Mononuclear cell (primary cell): ENCODE data around the gene BCAS3. TPM values are rescaled to one million over a fixed set of nuclear protein-coding genes. Genes with fewer than 3 reads are reported as not detected.
"Not testable (repeated sequence)": the region's sequence is repeated elsewhere in the genome, so short reads cannot be mapped to it uniquely, and the experiment has no call there.

Source experiments
- H3K27me3 ChIP-seq: 2 replicates; pipeline ENCODE4 v1.6.0; 2011; ENCODE audit warnings: low read length, control low read depth; ENCODE audit not compliant: insufficient read depth
- H3K4me1 ChIP-seq: 2 replicates; pipeline ENCODE4 v1.5.1; 2011; ENCODE audit warnings: mild to moderate bottlenecking, low read length, control low read depth; ENCODE audit not compliant: insufficient read depth
- H3K4me3 ChIP-seq: 2 replicates; pipeline ENCODE4 v1.5.1; 2011; ENCODE audit warnings: mild to moderate bottlenecking, low read length, moderate library complexity
- H3K9me3 ChIP-seq: 2 replicates; pipeline ENCODE4 v1.5.1; 2011; ENCODE audit warnings: low read depth, mild to moderate bottlenecking, control low read depth, low read length
- total RNA-seq: library from RNA; depleted of rRNA; stranded (reverse); fragments of >200 nt; gene quantifications from one replicate; pipeline ENCODE4 v1.2.3, GENCODE V29; 2012

The BCAS3 gene
- total RNA-seq, 1 donor: 23.9 TPM

- Histone ChIP-seq H3K4me3 (no peak overlapping the region), H3K4me1 (no peaks in the 10 kb centered on the region), H3K27me3 (peaks cover 18% of the 10 kb centered on the region), H3K9me3 (no peaks in the 10 kb centered on the region)
Measured at GRCh38 chr17:61427567-61427966, 749.9 kb downstream of the BCAS3 start.

GRCh38 chr17:61429274-61429673, 751.6 kb downstream of the BCAS3 start:
- Histone ChIP-seq H3K27me3 (peaks cover 24% of the 10 kb centered on the region), H3K4me3 (no peak overlapping the region), H3K4me1 (no peaks in the 10 kb centered on the region), H3K9me3 (no peaks in the 10 kb centered on the region)

- H3K4me1 ChIP-seq, H3K9me3 ChIP-seq, H3K4me3 ChIP-seq: not testable (repeated sequence)
Measured at GRCh38 chr17:61429831-61430230, 752.2 kb downstream of the BCAS3 start.

GRCh38 chr17:61431594-61432311, 754.1 kb downstream of the BCAS3 start:
- Histone ChIP-seq H3K9me3 (peaks cover 17% of the 10 kb centered on the region), H3K4me1 (no peaks in the 10 kb centered on the region), H3K4me3 (no peak overlapping the region), H3K27me3 (peaks cover 39% of the 10 kb centered on the region)

More at GRCh38 chr17:61429831-61430230, 752.2 kb downstream of the BCAS3 start:
- H3K27me3 ChIP-seq: peaks cover 24% of the 10 kb centered on the region

GRCh38 chr17:61436273-61436672, 758.6 kb downstream of the BCAS3 start:
- Histone ChIP-seq H3K4me1 (no peaks in the 10 kb centered on the region), H3K9me3 (peaks cover 32% of the 10 kb centered on the region), H3K27me3 (peaks cover 51% of the 10 kb centered on the region), H3K4me3 (no peak overlapping the region)

GRCh38 chr17:61436995-61437704, 759.5 kb downstream of the BCAS3 start:
- Histone ChIP-seq H3K4me1 (no peaks in the 10 kb centered on the region), H3K4me3 (no peak overlapping the region), H3K27me3 (peaks cover 51% of the 10 kb centered on the region), H3K9me3 (peaks cover 32% of the 10 kb centered on the region)

- Histone ChIP-seq H3K27me3 (peaks cover 33% of the 10 kb centered on the region), H3K9me3 (peaks cover 26% of the 10 kb centered on the region), H3K4me3 (no peak overlapping the region), H3K4me1 (no peaks in the 10 kb centered on the region)
Measured at GRCh38 chr17:61440697-61441096, 763.0 kb downstream of the BCAS3 start.

- H3K4me3 ChIP-seq, H3K4me1 ChIP-seq: not testable (repeated sequence)
- Histone ChIP-seq H3K9me3 (peaks cover 18% of the 10 kb centered on the region), H3K27me3 (peaks cover 30% of the 10 kb centered on the region)
Measured at GRCh38 chr17:61441507-61441906, 763.9 kb downstream of the BCAS3 start.

- Histone ChIP-seq H3K9me3 (peaks cover 10% of the 10 kb centered on the region), H3K27me3 (peaks cover 30% of the 10 kb centered on the region), H3K4me1 (no peaks in the 10 kb centered on the region), H3K4me3 (no peak overlapping the region)
Measured at GRCh38 chr17:61442136-61442775, 764.6 kb downstream of the BCAS3 start.

Other genes with a start within 250 kb of the BCAS3 start
- 21.2 TPM for gene APPBP2, start 151.6 kb upstream of the BCAS3 start, total RNA-seq
- 14.8 TPM for gene PPM1D, start 77.7 kb upstream of the BCAS3 start, total RNA-seq